CD14-positive monocyte (primary cell): ENCODE results near the gene FSHR. TPM values are rescaled to one million over a fixed set of nuclear protein-coding genes. Genes with fewer than 3 reads are reported as not detected.

ENCODE experiments used
- DNase-seq, 3 donors: peaks; one replicate each; pipeline ENCODE4 v3.0.0-alpha.2; 2011 to 2022
- H2AFZ ChIP-seq: 2 replicates; pipeline ENCODE4 v1.6.0; 2012; ENCODE audit warnings: mild to moderate bottlenecking, low read depth, low read length, inconsistent platforms; ENCODE audit not compliant: insufficient read depth, poor library complexity, severe bottlenecking
- H3K27ac ChIP-seq, 2 donors: 1 replicate in 1 of 2; 2 replicates in 1 of 2; pipeline ENCODE4 v1.5.1; 2012 to 2013; ENCODE audit warnings: low read length in 2 of 2, control low read depth in 1 of 2, inconsistent platforms in 1 of 2, low read depth in 1 of 2, mild to moderate bottlenecking in 1 of 2
- H3K27me3 ChIP-seq, 2 donors: one replicate each; pipeline versions ENCODE4 v1.6.0 to v1.6.1; 2011 to 2013; ENCODE audit warnings: low read length in 2 of 2; ENCODE audit not compliant: control insufficient read depth in 2 of 2, insufficient read depth in 2 of 2
- H3K36me3 ChIP-seq, 2 donors: replicated peaks in 1 of 2; 1 replicate in 1 of 2; 2 replicates in 1 of 2; pipeline versions ENCODE4 v1.5.1 to v1.6.1; 2012 to 2013; ENCODE audit warnings: low read length in 2 of 2, control low read depth in 1 of 2, inconsistent platforms in 1 of 2, mild to moderate bottlenecking in 1 of 2; ENCODE audit not compliant: insufficient read depth in 2 of 2, control insufficient read depth in 1 of 2
- H3K4me1 ChIP-seq, 2 donors: 1 replicate in 1 of 2; 2 replicates in 1 of 2; pipeline versions ENCODE4 v1.5.1 to v1.6.1; 2012 to 2013; ENCODE audit warnings: low read length in 2 of 2, control low read depth in 1 of 2, inconsistent platforms in 1 of 2, mild to moderate bottlenecking in 1 of 2, moderate library complexity in 1 of 2; ENCODE audit not compliant: insufficient read depth in 2 of 2, control insufficient read depth in 1 of 2
- H3K4me2 ChIP-seq: replicated peaks from 2 replicates; pipeline ENCODE3; 2012; ENCODE audit warnings: low read length, moderate library complexity, mild to moderate bottlenecking; ENCODE audit not compliant: poor library complexity, severe bottlenecking; ENCODE audit errors: extremely low read depth
- H3K4me3 ChIP-seq, 3 experiments: fragments of 200-600 bp in 1 of 3; sonication (generic) in 1 of 3; replicated peaks in 1 of 3; 1 replicate in 2 of 3; 2 replicates in 1 of 3; pipeline ENCODE4 v1.5.1; 2011 to 2013; ENCODE audit warnings: low read length in 3 of 3, mild to moderate bottlenecking in 3 of 3, control low read depth in 2 of 3, low read depth in 2 of 3, inconsistent platforms in 1 of 3, moderate library complexity in 1 of 3
- H3K79me2 ChIP-seq: 2 replicates; pipeline ENCODE4 v1.6.0; 2012; ENCODE audit warnings: mild to moderate bottlenecking, control low read depth, inconsistent platforms, low read length, moderate library complexity; ENCODE audit not compliant: insufficient read depth
- H3K9ac ChIP-seq: 2 replicates; pipeline ENCODE4 v1.6.0; 2017; ENCODE audit warnings: low read length, mild to moderate bottlenecking; ENCODE audit not compliant: insufficient read depth, poor library complexity, severe bottlenecking
- H3K9me3 ChIP-seq, 2 donors: replicated peaks in 1 of 2; 1 replicate in 1 of 2; 2 replicates in 1 of 2; pipeline versions ENCODE4 v1.5.1 to v1.6.1; 2012 to 2013; ENCODE audit warnings: low read length in 2 of 2, control low read depth in 1 of 2; ENCODE audit not compliant: control insufficient read depth in 1 of 2, insufficient read depth in 1 of 2
- H4K20me1 ChIP-seq: 2 replicates; pipeline ENCODE4 v1.6.0; 2012; ENCODE audit warnings: mild to moderate bottlenecking, low read length, control low read depth, moderate library complexity; ENCODE audit not compliant: insufficient read depth
- H3K27ac Mint-ChIP-seq, 7 donors: one replicate each; pipeline ENCODE4 v1.8.0; 2020; ENCODE audit warnings: mild to moderate bottlenecking in 7 of 7, mixed read lengths in 7 of 7, moderate library complexity in 6 of 7, inconsistent platforms in 2 of 7
- H3K27me3 Mint-ChIP-seq, 3 donors: one replicate each; pipeline ENCODE4 v1.8.0; 2021 to 2022; ENCODE audit warnings: low read depth in 3 of 3, mild to moderate bottlenecking in 3 of 3, mixed read lengths in 3 of 3, moderate library complexity in 3 of 3, inconsistent platforms in 1 of 3
- H3K36me3 Mint-ChIP-seq, 2 donors: one replicate each; pipeline ENCODE4 v1.8.0; 2020; ENCODE audit warnings: mixed read lengths in 2 of 2, inconsistent platforms in 1 of 2, mild to moderate bottlenecking in 1 of 2
- H3K4me1 Mint-ChIP-seq: one replicate; pipeline ENCODE4 v1.8.0; 2020; ENCODE audit warnings: mild to moderate bottlenecking, mixed read lengths
- H3K4me3 Mint-ChIP-seq, 2 donors: one replicate each; pipeline ENCODE4 v1.8.0; 2020; ENCODE audit warnings: mild to moderate bottlenecking in 2 of 2, mixed read lengths in 2 of 2, moderate library complexity in 1 of 2
- H3K9me3 Mint-ChIP-seq, 7 donors: one replicate each; pipeline ENCODE4 v1.8.0; 2020 to 2022; ENCODE audit warnings: mixed read lengths in 7 of 7, mild to moderate bottlenecking in 6 of 7, moderate library complexity in 6 of 7, inconsistent platforms in 2 of 7
- WGBS: methylation state at CpG from one replicate; pipeline ENCODE4 v1.1.5; 2013; ENCODE audit warnings: missing lambda C conversion rate; ENCODE audit not compliant: insufficient coverage; 5-methylcytosine and 5-hydroxymethylcytosine counted together
- intact Hi-C, 2 donors: fragments of 100-400 bp; cut with micrococcal nuclease; formaldehyde crosslinking; loops; one replicate each; pipeline versions ENCODE4 v1.15.0 to v1.15.1; 2023
- polyA plus RNA-seq, 3 donors: library from polyadenylated mRNA; depleted of rRNA in 1 of 3; unstranded in 2 of 3; stranded (reverse) in 1 of 3; fragments of 300-500 nt in 2 of 3; fragments of >200 nt in 1 of 3; fragmentation: Illumina TruSeq in 2 of 3; gene quantifications; 1 replicate in 2 of 3; 2 replicates in 1 of 3; pipeline ENCODE4 v1.2.3, GENCODE V29; 2012 to 2021
- TF ChIP-seq, protein P1 (sequence below): fragments of 200-600 bp; IDR thresholded peaks from one replicate; pipeline ENCODE4 v1.8.0; 2022; ENCODE audit warnings: antibody characterized with exemption, mild to moderate bottlenecking

The FSHR gene
- polyA plus RNA-seq, 3 donors: not detected

DNA sequence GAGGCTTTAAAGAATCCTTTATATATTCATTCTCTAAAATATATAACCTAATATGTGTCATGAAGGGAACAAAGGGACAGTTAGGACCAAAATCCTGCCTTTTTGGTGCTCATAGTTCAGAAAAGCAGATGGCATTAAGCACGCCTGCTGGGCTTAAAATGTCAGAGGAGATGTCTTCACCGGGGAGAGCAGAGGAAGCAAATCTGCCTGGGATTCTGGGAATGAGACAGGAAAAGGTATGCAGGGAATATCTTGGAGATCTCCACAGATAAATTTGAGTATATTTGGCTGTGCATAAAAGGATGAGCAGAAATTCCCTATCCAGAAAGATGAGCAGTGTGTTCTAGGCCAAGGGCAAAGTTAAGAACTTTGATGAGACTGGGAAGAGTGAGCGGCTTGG is 45.5 kb downstream of the FSHR start:
- 83% methylated on average over 3 of the region's 3 CpGs for WGBS
- TF ChIP-seq, protein P1, sequence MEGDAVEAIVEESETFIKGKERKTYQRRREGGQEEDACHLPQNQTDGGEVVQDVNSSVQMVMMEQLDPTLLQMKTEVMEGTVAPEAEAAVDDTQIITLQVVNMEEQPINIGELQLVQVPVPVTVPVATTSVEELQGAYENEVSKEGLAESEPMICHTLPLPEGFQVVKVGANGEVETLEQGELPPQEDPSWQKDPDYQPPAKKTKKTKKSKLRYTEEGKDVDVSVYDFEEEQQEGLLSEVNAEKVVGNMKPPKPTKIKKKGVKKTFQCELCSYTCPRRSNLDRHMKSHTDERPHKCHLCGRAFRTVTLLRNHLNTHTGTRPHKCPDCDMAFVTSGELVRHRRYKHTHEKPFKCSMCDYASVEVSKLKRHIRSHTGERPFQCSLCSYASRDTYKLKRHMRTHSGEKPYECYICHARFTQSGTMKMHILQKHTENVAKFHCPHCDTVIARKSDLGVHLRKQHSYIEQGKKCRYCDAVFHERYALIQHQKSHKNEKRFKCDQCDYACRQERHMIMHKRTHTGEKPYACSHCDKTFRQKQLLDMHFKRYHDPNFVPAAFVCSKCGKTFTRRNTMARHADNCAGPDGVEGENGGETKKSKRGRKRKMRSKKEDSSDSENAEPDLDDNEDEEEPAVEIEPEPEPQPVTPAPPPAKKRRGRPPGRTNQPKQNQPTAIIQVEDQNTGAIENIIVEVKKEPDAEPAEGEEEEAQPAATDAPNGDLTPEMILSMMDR: no peak
- Mint-ChIP-seq H3K27ac (no peak overlapping the region), H3K9me3 (peaks cover 0 to 5% (median 0%) of the 10 kb centered on the region in 7 donors), H3K36me3 (no peaks in the 10 kb centered on the region), H3K27me3 (peaks cover 0 to 2% (median 0%) of the 10 kb centered on the region in 3 donors), H3K4me3 (no peak overlapping the region), H3K4me1 (no peaks in the 10 kb centered on the region)
- intact Hi-C loops: no loop called here
- no peak for DNase-seq
- Histone ChIP-seq H3K27ac (no peak overlapping the region), H3K9me3 (no peaks in the 10 kb centered on the region), H3K4me3 (no peak overlapping the region), H3K4me1 (no peaks in the 10 kb centered on the region), H3K79me2 (no peaks in the 10 kb centered on the region), H4K20me1 (no peaks in the 10 kb centered on the region), H2AFZ (no peak overlapping the region), H3K36me3 (no peaks in the 10 kb centered on the region), H3K4me2 (no peak overlapping the region), H3K9ac (no peak overlapping the region), H3K27me3 (no peaks in the 10 kb centered on the region)

DNA sequence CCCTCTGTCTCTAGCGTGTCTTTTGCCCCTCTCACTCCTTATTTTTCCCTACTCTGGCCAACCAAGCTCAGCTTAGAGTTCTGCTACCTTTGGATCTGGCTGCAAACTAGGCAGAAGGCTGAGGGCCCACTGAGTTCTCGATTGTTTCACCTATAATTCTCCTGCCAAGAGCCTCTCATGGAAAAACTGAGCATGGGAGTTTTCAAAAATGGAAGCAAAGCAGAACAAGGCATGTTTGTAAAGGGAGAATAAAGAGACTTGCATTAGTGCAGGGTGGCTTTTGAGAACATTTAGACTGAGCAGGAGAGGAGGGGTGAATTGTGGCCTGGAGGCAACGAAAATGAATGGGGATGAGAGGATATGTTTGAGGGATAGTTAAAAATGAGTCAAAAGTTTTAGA is 45.9 kb downstream of the FSHR start:
- Histone ChIP-seq H3K79me2 (no peaks in the 10 kb centered on the region), H4K20me1 (no peaks in the 10 kb centered on the region), H3K4me2 (no peak overlapping the region), H2AFZ (no peak overlapping the region), H3K4me1 (no peaks in the 10 kb centered on the region), H3K9me3 (no peaks in the 10 kb centered on the region), H3K9ac (no peak overlapping the region), H3K36me3 (no peaks in the 10 kb centered on the region), H3K27me3 (no peaks in the 10 kb centered on the region), H3K27ac (no peak overlapping the region), H3K4me3 (no peak overlapping the region)
- no peak overlapping the region for H3K27ac Mint-ChIP-seq
- DNase-seq: no peak
- no peaks in the 10 kb centered on the region for H3K4me1 Mint-ChIP-seq
- H3K4me3 Mint-ChIP-seq: no peak overlapping the region
- TF ChIP-seq, protein P1: no peak
- peaks cover 0 to 5% (median 0%) of the 10 kb centered on the region in 7 donors for H3K9me3 Mint-ChIP-seq
- peaks cover 0 to 2% (median 0%) of the 10 kb centered on the region in 3 donors for H3K27me3 Mint-ChIP-seq
- H3K36me3 Mint-ChIP-seq: no peaks in the 10 kb centered on the region
- 89% methylated on average over 1 of the region's 3 CpGs for WGBS
- intact Hi-C loops: no loop called here
